ENCODE measurements around the gene BCLAF1. TPM values are rescaled to one million over a fixed set of nuclear protein-coding genes. Genes with fewer than 3 reads are reported as not detected.

The BCLAF1 gene
- total RNA-seq, 4 donors from 2014 or later: 69.7 to 90.1 (median 75.4) TPM

DNA sequence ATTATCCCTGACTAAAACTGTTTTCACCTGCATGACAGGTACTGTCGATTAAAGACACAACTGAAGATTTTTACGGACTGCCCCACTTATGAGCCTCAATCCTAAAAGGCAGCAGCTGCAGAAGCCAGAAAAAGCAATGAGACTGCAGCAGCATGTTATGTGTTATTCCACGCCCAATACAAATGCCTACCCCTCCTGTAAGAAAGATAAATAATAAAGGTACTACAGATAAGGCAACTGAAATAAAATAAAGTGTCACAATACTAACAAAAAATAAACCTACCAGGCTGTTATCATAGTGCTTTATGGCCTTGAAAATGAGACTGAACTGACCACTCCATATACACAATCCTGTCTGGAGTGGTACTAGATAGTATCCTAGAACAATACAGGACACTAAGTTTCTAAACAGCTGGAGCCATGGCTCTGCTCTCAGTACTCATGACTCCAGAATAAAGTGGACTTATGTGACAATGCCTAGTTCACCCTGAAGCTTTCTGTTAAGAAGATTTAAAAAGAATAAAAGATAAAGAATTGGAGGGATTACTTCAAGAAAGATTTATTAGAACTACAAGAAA is 9.5 kb downstream of the BCLAF1 start:
- Histone ChIP-seq H3K4me1 (peaks cover 51 to 70% (median 61%) of the 10 kb centered on the region in 4 donors), H3K36me3 (peaks cover 4 to 42% (median 27%) of the 10 kb centered on the region in 4 donors), H3K4me3 (no peak overlapping the region), H3K27ac (replicated peaks in 1 of 4) (no peak overlapping the region), H3K27me3 (no peaks in the 10 kb centered on the region), H3K9me3 (no peaks in the 10 kb centered on the region)
- no peak for TF ChIP-seq POLR2A (IDR thresholded peaks at IDR 0.05; ENCODE audit: low read depth)
- TF ChIP-seq POLR2AphosphoS5 (IDR thresholded peaks at IDR 0.05): no peak
- no peak for TF ChIP-seq EP300 (IDR thresholded peaks at IDR 0.05)
- no peak for TF ChIP-seq CTCF (IDR thresholded peaks at IDR 0.05)
- 86% methylated on average over 3 of the region's 3 CpGs for whole genome bisulfite sequencing
- no peak for DNase-seq (ENCODE audit: extremely low spot score)
- intact Hi-C loops (cut with DNase I): loop anchor here (5.0 kb wide), 1 partner anchor 37 kb away; no protein-coding TSS in a partner anchor

GRCh38 chr6:136274062-136274461 is 15.6 kb downstream of the BCLAF1 start:
- WGBS: 96% methylated on average over 1 of the region's 1 CpG
- no peak overlapping the region for H3K27ac ChIP-seq (replicated peaks in 1 of 4)
- intact Hi-C loops (cut with DNase I): no loop called here

DNA sequence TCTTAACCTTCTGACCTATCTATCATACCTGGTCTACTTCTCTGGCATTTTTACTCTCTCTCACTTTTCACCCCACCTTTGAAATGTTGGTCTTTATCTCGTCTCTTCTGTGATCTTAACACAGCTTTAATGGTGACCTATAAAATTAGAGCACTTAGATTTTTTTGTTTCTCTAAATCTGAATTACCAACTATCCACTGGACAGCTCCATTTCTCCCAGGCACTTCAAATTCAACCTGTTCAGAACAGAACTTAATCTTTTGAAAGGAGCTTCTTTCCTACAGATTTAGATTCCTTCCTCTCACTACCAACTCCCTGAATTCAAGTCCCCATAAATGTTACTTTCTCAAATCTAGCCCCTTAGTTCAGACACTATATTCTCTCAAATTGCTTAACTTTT is 24.5 kb downstream of the BCLAF1 start:
- Histone ChIP-seq H3K27ac (replicated peaks in 1 of 4) (no peak overlapping the region), H3K4me3 (no peak overlapping the region), H3K27me3 (no peaks in the 10 kb centered on the region), H3K36me3 (peaks cover 52 to 98% (median 79%) of the 10 kb centered on the region in 4 donors), H3K4me1 (peaks cover 0 to 15% (median 5%) of the 10 kb centered on the region in 4 donors), H3K9me3 (no peaks in the 10 kb centered on the region)
- intact Hi-C loops (cut with DNase I): no loop called here
- no peak for TF ChIP-seq POLR2AphosphoS5 (IDR thresholded peaks at IDR 0.05)
- no peak for TF ChIP-seq POLR2A (IDR thresholded peaks at IDR 0.05; ENCODE audit: low read depth)
- no peak for TF ChIP-seq EP300 (IDR thresholded peaks at IDR 0.05)
- no peak for TF ChIP-seq CTCF (IDR thresholded peaks at IDR 0.05)
- 100% methylated on average over 1 of the region's 1 CpG for WGBS
- DNase-seq (ENCODE audit: extremely low spot score): no peak

More at GRCh38 chr6:136274062-136274461, 15.6 kb downstream of the BCLAF1 start:
- TF ChIP-seq POLR2A (IDR thresholded peaks at IDR 0.05; ENCODE audit: low read depth) (no peak), POLR2AphosphoS5 (IDR thresholded peaks at IDR 0.05) (no peak), EP300 (IDR thresholded peaks at IDR 0.05) (no peak), CTCF (IDR thresholded peaks at IDR 0.05) (no peak)
- Histone ChIP-seq H3K4me1 (peaks cover 0 to 15% (median 6%) of the 10 kb centered on the region in 4 donors), H3K9me3 (no peaks in the 10 kb centered on the region), H3K36me3 (peaks cover 30 to 88% (median 71%) of the 10 kb centered on the region in 4 donors), H3K4me3 (no peak overlapping the region), H3K27me3 (no peaks in the 10 kb centered on the region)
- DNase-seq (ENCODE audit: extremely low spot score): no peak

- peaks cover 42 to 98% (median 77%) of the 10 kb centered on the region in 4 donors for H3K36me3 ChIP-seq
- 87% methylated on average over 1 of the region's 1 CpG for WGBS
Observed at GRCh38 chr6:136262940-136263339, 26.7 kb downstream of the BCLAF1 start.

More at GRCh38 chr6:136262940-136263339, 26.7 kb downstream of the BCLAF1 start:
- no peak overlapping the region for H3K27ac ChIP-seq (replicated peaks in 1 of 4)
- DNase-seq (ENCODE audit: extremely low spot score): no peak
- intact Hi-C loops (cut with DNase I): no loop called here
- H3K4me1 ChIP-seq: peaks cover 0 to 15% (median 5%) of the 10 kb centered on the region in 4 donors
- no peak overlapping the region for H3K4me3 ChIP-seq
- no peaks in the 10 kb centered on the region for H3K27me3 ChIP-seq
- TF ChIP-seq CTCF (IDR thresholded peaks at IDR 0.05) (no peak), POLR2A (IDR thresholded peaks at IDR 0.05; ENCODE audit: low read depth) (no peak), EP300 (IDR thresholded peaks at IDR 0.05) (no peak), POLR2AphosphoS5 (IDR thresholded peaks at IDR 0.05) (no peak)
- H3K9me3 ChIP-seq: no peaks in the 10 kb centered on the region
